ENCODE results near the gene TTLL5. TPM values are rescaled to one million over a fixed set of nuclear protein-coding genes. Genes with fewer than 3 reads are reported as not detected.

The TTLL5 gene
- total and polyA plus RNA-seq, 10 of the 15 experiments (the other 5 are each of a cell fraction or from before 2014, with no cell fraction given): 3.2 to 25.9 (median 13.8) TPM

GRCh38 chr14:75886636-75887348 is 225.7 kb downstream of the TTLL5 start:
- H3K4me1 ChIP-seq (ENCODE audit: control insufficient read depth, insufficient read depth, low read length): no peaks in the 10 kb centered on the region
- FAIRE-seq: no peak
- H3K9ac ChIP-seq (ENCODE audit: control insufficient read depth, insufficient read depth, low read length): no peak overlapping the region
- no peaks in the 10 kb centered on the region for H3K9me3 ChIP-seq (replicated peaks; ENCODE audit: control insufficient read depth, insufficient read depth, low read length)
- H3K4me3 ChIP-seq: no peak overlapping the region
- H3K4me2 ChIP-seq (ENCODE audit: control insufficient read depth, insufficient read depth): no peak overlapping the region
- 98% methylated on average over 5 of the region's 5 CpGs for WGBS (ENCODE audit: insufficient coverage, insufficient replicate concordance, low lambda C conversion rate, missing lambda C conversion rate)
- ChIA-PET CTCF (interaction anchor here (0.9 to 2.1 kb wide), 4 partner anchors 11 to 177 kb away, joined by 3 to 7 read pairs (median 4); no protein-coding TSS in a partner anchor), RAD21 (ENCODE audit: unreplicated experiment) (interaction anchor here (1.3 kb wide), 2 partner anchors 11 to 91 kb away, joined by 3 read pairs; no protein-coding TSS in a partner anchor), SMC1A (ENCODE audit: uncharacterized antibody, unreplicated experiment) (interaction anchor here (0.7 to 1.8 kb wide), 4 partner anchors 10 to 73 kb away, joined by 3 to 5 read pairs (median 4); no protein-coding TSS in a partner anchor), POLR2A (no interaction called here)
- no TSS peak for BruUV-seq (replicated peaks)
- no peaks in the 10 kb centered on the region for H3K27me3 ChIP-seq (replicated peaks in 1 of 2; ENCODE audit: control insufficient read depth in 2 of 2, insufficient read depth in 2 of 2, low read length in 1 of 2)
- no peak for ATAC-seq
- no peak for DNase-seq (ENCODE audit: low read depth, low spot score)
- no peaks in the 10 kb centered on the region for H3K79me2 ChIP-seq (ENCODE audit: control insufficient read depth, insufficient read depth, low read length)
- intact Hi-C loops (cut with micrococcal nuclease; ENCODE audit: unreplicated experiment) (no loop called here), in situ Hi-C loops (cut with MboI) (no loop called here)
- no peaks in the 10 kb centered on the region for H4K20me1 ChIP-seq (ENCODE audit: control insufficient read depth, insufficient read depth)
- H3K27ac ChIP-seq (ENCODE audit: control insufficient read depth, insufficient read depth): no peak overlapping the region
- no peak overlapping the region for H2AFZ ChIP-seq (ENCODE audit: control insufficient read depth, low read depth, low read length)
- H3K36me3 ChIP-seq (ENCODE audit: control insufficient read depth in 2 of 2, insufficient read depth in 2 of 2, low read length in 1 of 2): no peaks in the 10 kb centered on the region; a peak in 1 of 4 replicates
- TF ChIP-seq PAX8 (IDR thresholded peaks at IDR 0.05) (no peak), SREBF1 (IDR thresholded peaks at IDR 0.05; ENCODE audit: low read length) (no peak), SKIL (IDR thresholded peaks at IDR 0.05; ENCODE audit: low read depth, poor library complexity, severe bottlenecking) (no peak), ESRRA (IDR thresholded peaks at IDR 0.05; ENCODE audit: low read length) (no peak), SMAD5 (IDR thresholded peaks at IDR 0.05; ENCODE audit: low read depth) (no peak), ZNF24 (IDR thresholded peaks at IDR 0.05) (no peak), ZBTB40 (IDR thresholded peaks at IDR 0.05; ENCODE audit: borderline replicate concordance) (no peak), MTA3 (IDR thresholded peaks at IDR 0.05; ENCODE audit: borderline replicate concordance, low read length) (no peak), HSF1 (IDR thresholded peaks at IDR 0.05; ENCODE audit: low read depth, low read length) (no peak)
- TF ChIP-seq, protein P1, sequence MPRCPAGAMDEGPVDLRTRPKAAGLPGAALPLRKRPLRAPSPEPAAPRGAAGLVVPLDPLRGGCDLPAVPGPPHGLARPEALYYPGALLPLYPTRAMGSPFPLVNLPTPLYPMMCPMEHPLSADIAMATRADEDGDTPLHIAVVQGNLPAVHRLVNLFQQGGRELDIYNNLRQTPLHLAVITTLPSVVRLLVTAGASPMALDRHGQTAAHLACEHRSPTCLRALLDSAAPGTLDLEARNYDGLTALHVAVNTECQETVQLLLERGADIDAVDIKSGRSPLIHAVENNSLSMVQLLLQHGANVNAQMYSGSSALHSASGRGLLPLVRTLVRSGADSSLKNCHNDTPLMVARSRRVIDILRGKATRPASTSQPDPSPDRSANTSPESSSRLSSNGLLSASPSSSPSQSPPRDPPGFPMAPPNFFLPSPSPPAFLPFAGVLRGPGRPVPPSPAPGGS (IDR thresholded peaks at IDR 0.05; ENCODE audit: borderline replicate concordance, insufficient read depth, low read depth, low read length, poor library complexity, severe bottlenecking): no peak
- TF ChIP-seq, protein P2, sequence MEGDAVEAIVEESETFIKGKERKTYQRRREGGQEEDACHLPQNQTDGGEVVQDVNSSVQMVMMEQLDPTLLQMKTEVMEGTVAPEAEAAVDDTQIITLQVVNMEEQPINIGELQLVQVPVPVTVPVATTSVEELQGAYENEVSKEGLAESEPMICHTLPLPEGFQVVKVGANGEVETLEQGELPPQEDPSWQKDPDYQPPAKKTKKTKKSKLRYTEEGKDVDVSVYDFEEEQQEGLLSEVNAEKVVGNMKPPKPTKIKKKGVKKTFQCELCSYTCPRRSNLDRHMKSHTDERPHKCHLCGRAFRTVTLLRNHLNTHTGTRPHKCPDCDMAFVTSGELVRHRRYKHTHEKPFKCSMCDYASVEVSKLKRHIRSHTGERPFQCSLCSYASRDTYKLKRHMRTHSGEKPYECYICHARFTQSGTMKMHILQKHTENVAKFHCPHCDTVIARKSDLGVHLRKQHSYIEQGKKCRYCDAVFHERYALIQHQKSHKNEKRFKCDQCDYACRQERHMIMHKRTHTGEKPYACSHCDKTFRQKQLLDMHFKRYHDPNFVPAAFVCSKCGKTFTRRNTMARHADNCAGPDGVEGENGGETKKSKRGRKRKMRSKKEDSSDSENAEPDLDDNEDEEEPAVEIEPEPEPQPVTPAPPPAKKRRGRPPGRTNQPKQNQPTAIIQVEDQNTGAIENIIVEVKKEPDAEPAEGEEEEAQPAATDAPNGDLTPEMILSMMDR (IDR thresholded peaks at IDR 0.05 in 2 of 3, conservative IDR thresholded peaks at IDR 0.05 in 1 of 3; ENCODE audit: control insufficient read depth in 2 of 3, extremely low read depth in 1 of 3, insufficient read depth in 1 of 3, low read depth in 3 of 3, low read length in 3 of 3): no peak
